IMR-90 (cell line): ENCODE measurements around the gene PAX2. TPM values are rescaled to one million over a fixed set of nuclear protein-coding genes. Genes with fewer than 3 reads are reported as not detected.

Experiments
- ATAC-seq: fragments of 200-7000 bp; cut with Tn5 transposase; 2 replicates; pipeline ENCODE4 v1.9.1; 2020; ENCODE audit warnings: low read depth, mild to moderate bottlenecking, moderate library complexity
- BruUV-seq: library from RNA; stranded (reverse); fragments of 400-500 nt; replicated peaks from 2 replicates; lab custom pipeline; 2021; lab: Mats Ljungman, UMichigan
- CTCF ChIA-PET: fragments of 300-600 bp; formaldehyde crosslinking; extraction: SDS; loops from one replicate; lab custom pipeline; 2021; ENCODE audit warnings: antibody characterized with exemption; lab: Yijun Ruan, JAX
- POLR2A ChIA-PET: fragments of 300-600 bp; sonication (Branson Sonifier 250); formaldehyde crosslinking; loops from one replicate; lab custom pipeline; 2022; ENCODE audit warnings: antibody characterized with exemption; ENCODE audit not compliant: unreplicated experiment; lab: Charles Lee
- DNase-seq: peaks from one replicate; pipeline ENCODE4 v3.0.0; 2013
- H2AFZ ChIP-seq: replicated peaks from 2 replicates; pipeline ENCODE3; 2013; ENCODE audit warnings: low read length, mild to moderate bottlenecking; ENCODE audit not compliant: poor library complexity
- H2AK5ac ChIP-seq: 2 replicates; pipeline ENCODE4 v1.6.1; 2013; ENCODE audit warnings: low read depth, low read length, inconsistent platforms
- H2AK9ac ChIP-seq: replicated peaks from 2 replicates; pipeline ENCODE3; 2013; ENCODE audit warnings: mild to moderate bottlenecking, low read depth, low read length, moderate library complexity; ENCODE audit not compliant: poor library complexity
- H2BK120ac ChIP-seq: 2 replicates; pipeline ENCODE4 v1.6.1; 2013; ENCODE audit warnings: low read depth, low read length, inconsistent platforms
- H2BK15ac ChIP-seq: 3 replicates; pipeline ENCODE4 v1.6.1; 2013; ENCODE audit warnings: low read depth, low read length, inconsistent platforms
- H2BK20ac ChIP-seq: 2 replicates; pipeline ENCODE4 v1.6.1; 2013; ENCODE audit warnings: low read depth, mild to moderate bottlenecking, inconsistent platforms, low read length, moderate library complexity
- H2BK5ac ChIP-seq: 2 replicates; pipeline ENCODE4 v1.6.1; 2013; ENCODE audit warnings: mild to moderate bottlenecking, low read depth, low read length, inconsistent platforms; ENCODE audit not compliant: poor library complexity, severe bottlenecking
- H3K14ac ChIP-seq: replicated peaks from 2 replicates; pipeline ENCODE4 v1.6.1; 2013; ENCODE audit warnings: low read depth, low read length, inconsistent platforms
- H3K18ac ChIP-seq: 2 replicates; pipeline ENCODE4 v1.6.1; 2013; ENCODE audit warnings: low read depth, low read length, control low read depth
- H3K23ac ChIP-seq: 2 replicates; pipeline ENCODE4 v1.6.1; 2013; ENCODE audit warnings: low read depth, low read length, inconsistent platforms
- H3K27ac ChIP-seq: 2 replicates; pipeline ENCODE4 v1.5.1; 2013; ENCODE audit warnings: mild to moderate bottlenecking, control low read depth, low read length; ENCODE audit not compliant: insufficient read depth
- H3K27me3 ChIP-seq: 2 replicates; pipeline ENCODE4 v1.6.1; 2013; ENCODE audit warnings: low read length; ENCODE audit not compliant: control insufficient read depth, insufficient read depth
- H3K36me3 ChIP-seq: 2 replicates; pipeline ENCODE4 v1.6.1; 2013; ENCODE audit warnings: low read length, mixed read lengths; ENCODE audit not compliant: control insufficient read depth, insufficient read depth
- H3K4ac ChIP-seq: 2 replicates; pipeline ENCODE4 v1.6.1; 2013; ENCODE audit warnings: low read depth, low read length, inconsistent platforms
- H3K4me1 ChIP-seq: 2 replicates; pipeline ENCODE4 v1.6.1; 2013; ENCODE audit warnings: low read length, mixed read lengths; ENCODE audit not compliant: control insufficient read depth, insufficient read depth
- H3K4me2 ChIP-seq: 2 replicates; pipeline ENCODE4 v1.6.1; 2013; ENCODE audit warnings: low read depth, mild to moderate bottlenecking, control low read depth, low read length, moderate library complexity
- H3K4me3 ChIP-seq: 2 replicates; pipeline ENCODE4 v1.5.1; 2013; ENCODE audit warnings: low read depth, mild to moderate bottlenecking, control low read depth, low read length, moderate library complexity; ENCODE audit not compliant: insufficient read depth
- H3K56ac ChIP-seq: 2 replicates; pipeline ENCODE4 v1.6.1; 2013; ENCODE audit warnings: low read length, inconsistent platforms; ENCODE audit not compliant: insufficient read depth; ENCODE audit errors: extremely low read depth
- H3K79me1 ChIP-seq, 2 experiments: 2 replicates each; pipeline ENCODE4 v1.6.1; 2013; ENCODE audit warnings: low read length in 2 of 2, inconsistent platforms in 1 of 2, low read depth in 1 of 2
- H3K9ac ChIP-seq: 2 replicates; pipeline ENCODE4 v1.6.1; 2013; ENCODE audit warnings: low read depth, low read length, control low read depth
- H3K9me1 ChIP-seq: 2 replicates; pipeline ENCODE4 v1.6.1; 2013; ENCODE audit warnings: low read length, inconsistent platforms; ENCODE audit not compliant: insufficient read depth
- H3K9me3 ChIP-seq: 2 replicates; pipeline ENCODE4 v1.6.1; 2013; ENCODE audit warnings: low read length; ENCODE audit not compliant: control insufficient read depth, insufficient read depth
- H4K20me1 ChIP-seq: 2 replicates; pipeline ENCODE4 v1.6.1; 2013; ENCODE audit warnings: low read length, inconsistent platforms; ENCODE audit not compliant: insufficient read depth
- H4K5ac ChIP-seq: 2 replicates; pipeline ENCODE4 v1.6.1; 2013; ENCODE audit warnings: mild to moderate bottlenecking, low read depth, low read length, control low read depth
- H4K8ac ChIP-seq, 2 experiments: 2 replicates each; pipeline ENCODE4 v1.6.1; 2013; ENCODE audit warnings: low read depth in 2 of 2, low read length in 2 of 2, control low read depth in 1 of 2, inconsistent platforms in 1 of 2
- H4K91ac ChIP-seq: 2 replicates; pipeline ENCODE4 v1.6.1; 2013; ENCODE audit warnings: low read depth, low read length, inconsistent platforms; ENCODE audit not compliant: insufficient read depth
- BHLHE40 ChIP-seq: fragments of 150-350 bp; IDR thresholded peaks from 2 replicates; pipeline ENCODE4 v1.6.1; 2016; ENCODE audit warnings: mild to moderate bottlenecking, low read depth, low read length
- CEBPB ChIP-seq: IDR thresholded peaks from 2 replicates; pipeline ENCODE4 v1.6.1; 2012; ENCODE audit warnings: low read depth, low read length, improper control_type of control experiment
- CHD1 ChIP-seq: IDR thresholded peaks from 2 replicates; pipeline ENCODE4 v1.6.1; 2012; ENCODE audit warnings: low read depth, low read length, improper control_type of control experiment
- FOS ChIP-seq: fragments of 150-350 bp; IDR thresholded peaks from 2 replicates; pipeline ENCODE4 v1.6.1; 2016; ENCODE audit warnings: low read depth, low read length
- MAFK ChIP-seq: IDR thresholded peaks from 2 replicates; pipeline ENCODE4 v1.6.1; 2012; ENCODE audit warnings: low read depth, low read length, improper control_type of control experiment
- MAZ ChIP-seq: IDR thresholded peaks from 2 replicates; pipeline ENCODE4 v1.6.1; 2012; ENCODE audit warnings: low read depth, mild to moderate bottlenecking, low read length, improper control_type of control experiment, moderate library complexity, borderline replicate concordance
- MXI1 ChIP-seq: IDR thresholded peaks from 2 replicates; pipeline ENCODE4 v1.6.1; 2012; ENCODE audit warnings: low read depth, mild to moderate bottlenecking, low read length, moderate library complexity, borderline replicate concordance
- NFE2L2 ChIP-seq: fragments of 150-350 bp; IDR thresholded peaks from 2 replicates; pipeline ENCODE4 v1.6.1; 2016; ENCODE audit warnings: low read depth, mild to moderate bottlenecking, low read length
- POLR2A ChIP-seq: IDR thresholded peaks from 2 replicates; pipeline ENCODE4 v1.6.1; 2012; ENCODE audit warnings: mild to moderate bottlenecking, low read depth, low read length
- RAD21 ChIP-seq: IDR thresholded peaks from 2 replicates; pipeline ENCODE4 v1.6.1; 2012; ENCODE audit warnings: low read length, improper control_type of control experiment
- RCOR1 ChIP-seq: IDR thresholded peaks from 2 replicates; pipeline ENCODE4 v1.6.1; 2012; ENCODE audit warnings: mild to moderate bottlenecking, low read length, improper control_type of control experiment; ENCODE audit not compliant: insufficient replicate concordance
- RFX5 ChIP-seq: IDR thresholded peaks from 2 replicates; pipeline ENCODE4 v1.8.0; 2012; ENCODE audit warnings: low read depth, mild to moderate bottlenecking, low read length, moderate library complexity
- SMC3 ChIP-seq: fragments of 150-350 bp; IDR thresholded peaks from 2 replicates; pipeline ENCODE4 v1.6.1; 2016; ENCODE audit warnings: low read depth, mild to moderate bottlenecking, antibody characterized with exemption, low read length, moderate library complexity
- WGBS, 2 experiments: methylation state at CpG; one replicate each; pipeline versions ENCODE4 v1.1.5 to v1.1.7; 2013; ENCODE audit warnings: missing lambda C conversion rate in 2 of 2; ENCODE audit not compliant: insufficient read length in 1 of 2; ENCODE audit errors: extremely low coverage in 2 of 2; 5-methylcytosine and 5-hydroxymethylcytosine counted together
- dilution Hi-C: fragments of 300-500 bp; cut with HindIII; formaldehyde crosslinking; loops from one replicate; pipeline ENCODE4 v1.14.3; 2018; ENCODE audit warnings: low sequenced_read_pairs; ENCODE audit not compliant: unreplicated experiment
- in situ Hi-C: fragments of 300-500 bp; cut with MboI; formaldehyde crosslinking; loops from 3 replicates; pipeline ENCODE4 v1.14.3; 2019; ENCODE audit warnings: low sequenced_read_pairs, inconsistent platforms, mixed read lengths
- intact Hi-C: fragments of 100-400 bp; cut with micrococcal nuclease; formaldehyde crosslinking; loops from 2 replicates; pipeline ENCODE4 v1.10.0; 2022
- polyA plus RNA-seq, 3 experiments: library from polyadenylated mRNA; depleted of rRNA; stranded (reverse); fragments of >200 nt; gene quantifications; 2 replicates each; pipeline ENCODE4 v1.2.3, GENCODE V29; 2012; ENCODE audit warnings: low replicate concordance in 1 of 3
- total RNA-seq: library from RNA; depleted of rRNA; stranded (reverse); fragments of >200 nt; gene quantifications from 2 replicates; pipeline ENCODE4 v1.2.3, GENCODE V29; 2012
- TF ChIP-seq, protein P1 (sequence below): fragments of 150-350 bp; IDR thresholded peaks from 2 replicates; pipeline ENCODE4 v1.6.1; 2016; ENCODE audit warnings: low read depth, mild to moderate bottlenecking, low read length, moderate library complexity, borderline replicate concordance
- TF ChIP-seq, protein P2 (sequence below): conservative IDR thresholded peaks from 2 replicates; pipeline ENCODE4 v1.5.1; 2012; ENCODE audit warnings: mild to moderate bottlenecking, low read depth, low read length, improper control_type of control experiment
- TF ChIP-seq, protein P3 (sequence below): fragments of 150-350 bp; IDR thresholded peaks from 2 replicates; pipeline ENCODE4 v1.6.1; 2017; ENCODE audit warnings: mild to moderate bottlenecking, antibody characterized with exemption, low read length, low read depth

PAX2 gene
- total and polyA plus RNA-seq, 2 of the 4 experiments (the other 2 are of a cell fraction) = not detected

DNA sequence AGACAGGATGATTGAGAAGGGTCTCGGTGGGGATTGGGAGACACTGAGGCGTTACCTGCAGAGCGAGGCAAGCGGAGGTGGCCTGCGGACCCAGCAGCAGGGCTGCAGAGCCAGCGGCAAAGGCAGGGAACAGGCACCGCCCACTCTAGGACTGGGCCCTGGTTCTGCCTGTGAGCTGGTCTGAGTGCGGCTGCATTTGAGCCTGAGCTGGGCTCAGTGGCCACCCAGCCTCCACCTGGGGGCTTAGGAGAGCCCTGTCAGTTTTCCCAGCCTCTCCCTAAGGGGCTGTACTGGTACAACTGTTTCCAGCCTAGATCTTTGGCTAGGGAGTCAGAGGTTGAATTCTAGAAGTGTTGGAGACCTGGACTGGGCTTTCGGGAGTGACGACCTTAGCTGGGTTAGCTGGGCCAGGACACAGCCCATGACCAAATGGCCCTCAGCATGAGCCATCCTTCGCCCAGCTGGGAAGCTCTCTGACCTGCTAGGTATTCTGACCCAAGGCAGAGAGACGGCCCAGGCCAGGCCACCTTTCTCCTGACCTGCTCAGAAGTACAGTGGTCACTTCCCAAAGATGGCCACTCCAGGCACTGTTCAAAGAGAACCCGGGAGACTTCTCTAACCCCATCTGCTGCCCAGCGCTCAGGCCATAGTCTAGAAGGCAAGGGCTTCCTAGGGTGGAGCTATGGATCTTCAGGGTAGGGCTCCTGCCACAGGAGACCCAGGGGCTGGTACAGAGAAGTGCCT lies 64.9 kb downstream of the PAX2 start:
- intact Hi-C loops = no loop called here
- Histone ChIP-seq H3K4ac (no peak overlapping the region), H2BK5ac (no peak overlapping the region), H3K4me2 (no peak overlapping the region), H3K14ac (no peak overlapping the region), H3K79me1 (no peaks in the 10 kb centered on the region), H3K4me1 (no peaks in the 10 kb centered on the region), H2AK5ac (no peak overlapping the region), H3K9ac (no peak overlapping the region), H3K9me3 (no peaks in the 10 kb centered on the region), H3K36me3 (no peaks in the 10 kb centered on the region), H3K9me1 (no peaks in the 10 kb centered on the region), H2BK15ac (no peak overlapping the region), H3K23ac (no peak overlapping the region), H3K18ac (no peak overlapping the region), H4K5ac (no peak overlapping the region), H2AK9ac (no peak overlapping the region), H2BK20ac (no peak overlapping the region), H3K4me3 (no peak overlapping the region), H3K27ac (no peak overlapping the region), H2BK120ac (no peak overlapping the region), H4K8ac (no peak overlapping the region), H3K27me3 (peaks cover 77% of the 10 kb centered on the region), H4K20me1 (no peaks in the 10 kb centered on the region), H4K91ac (no peak overlapping the region), H2AFZ (no peak overlapping the region), H3K56ac (no peak overlapping the region)
- dilution Hi-C loops = no loop called here
- ChIA-PET CTCF (no interaction called here), POLR2A (no interaction called here)
- 63% methylated on average over 9 of the region's 14 CpGs; no CpG with 5 or more reads in 1 of the 2 experiments for WGBS, 2 experiments
- TF ChIP-seq SMC3 (no peak), CHD1 (no peak), MAFK (no peak), BHLHE40 (no peak), FOS (no peak), MXI1 (no peak), MAZ (no peak), POLR2A (no peak), RAD21 (no peak), RFX5 (no peak), NFE2L2 (no peak), RCOR1 (no peak), CEBPB (no peak)
- TF ChIP-seq, protein P1, sequence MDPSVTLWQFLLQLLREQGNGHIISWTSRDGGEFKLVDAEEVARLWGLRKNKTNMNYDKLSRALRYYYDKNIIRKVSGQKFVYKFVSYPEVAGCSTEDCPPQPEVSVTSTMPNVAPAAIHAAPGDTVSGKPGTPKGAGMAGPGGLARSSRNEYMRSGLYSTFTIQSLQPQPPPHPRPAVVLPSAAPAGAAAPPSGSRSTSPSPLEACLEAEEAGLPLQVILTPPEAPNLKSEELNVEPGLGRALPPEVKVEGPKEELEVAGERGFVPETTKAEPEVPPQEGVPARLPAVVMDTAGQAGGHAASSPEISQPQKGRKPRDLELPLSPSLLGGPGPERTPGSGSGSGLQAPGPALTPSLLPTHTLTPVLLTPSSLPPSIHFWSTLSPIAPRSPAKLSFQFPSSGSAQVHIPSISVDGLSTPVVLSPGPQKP = no peak
- TF ChIP-seq, protein P2, sequence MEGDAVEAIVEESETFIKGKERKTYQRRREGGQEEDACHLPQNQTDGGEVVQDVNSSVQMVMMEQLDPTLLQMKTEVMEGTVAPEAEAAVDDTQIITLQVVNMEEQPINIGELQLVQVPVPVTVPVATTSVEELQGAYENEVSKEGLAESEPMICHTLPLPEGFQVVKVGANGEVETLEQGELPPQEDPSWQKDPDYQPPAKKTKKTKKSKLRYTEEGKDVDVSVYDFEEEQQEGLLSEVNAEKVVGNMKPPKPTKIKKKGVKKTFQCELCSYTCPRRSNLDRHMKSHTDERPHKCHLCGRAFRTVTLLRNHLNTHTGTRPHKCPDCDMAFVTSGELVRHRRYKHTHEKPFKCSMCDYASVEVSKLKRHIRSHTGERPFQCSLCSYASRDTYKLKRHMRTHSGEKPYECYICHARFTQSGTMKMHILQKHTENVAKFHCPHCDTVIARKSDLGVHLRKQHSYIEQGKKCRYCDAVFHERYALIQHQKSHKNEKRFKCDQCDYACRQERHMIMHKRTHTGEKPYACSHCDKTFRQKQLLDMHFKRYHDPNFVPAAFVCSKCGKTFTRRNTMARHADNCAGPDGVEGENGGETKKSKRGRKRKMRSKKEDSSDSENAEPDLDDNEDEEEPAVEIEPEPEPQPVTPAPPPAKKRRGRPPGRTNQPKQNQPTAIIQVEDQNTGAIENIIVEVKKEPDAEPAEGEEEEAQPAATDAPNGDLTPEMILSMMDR = no peak
- TF ChIP-seq, protein P3, sequence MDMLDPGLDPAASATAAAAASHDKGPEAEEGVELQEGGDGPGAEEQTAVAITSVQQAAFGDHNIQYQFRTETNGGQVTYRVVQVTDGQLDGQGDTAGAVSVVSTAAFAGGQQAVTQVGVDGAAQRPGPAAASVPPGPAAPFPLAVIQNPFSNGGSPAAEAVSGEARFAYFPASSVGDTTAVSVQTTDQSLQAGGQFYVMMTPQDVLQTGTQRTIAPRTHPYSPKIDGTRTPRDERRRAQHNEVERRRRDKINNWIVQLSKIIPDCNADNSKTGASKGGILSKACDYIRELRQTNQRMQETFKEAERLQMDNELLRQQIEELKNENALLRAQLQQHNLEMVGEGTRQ = no peak
- ATAC-seq (no peak), DNase-seq (no peak)
- in situ Hi-C loops = no loop called here
- BruUV-seq = no TSS peak
